Measurements from ENCODE around the gene RABGEF1.
A peak's percentile ranks its signal among the peaks of the same experiment; 100 is the strongest.
"Not testable (repeated sequence)": the region's sequence is repeated elsewhere in the genome, so short reads cannot be mapped to it uniquely, and the experiment has no call there.

RABGEF1 gene

GRCh38 chr7:66847523-66847855 is 107.0 kb downstream of the RABGEF1 start:
- not testable (repeated sequence) for DNase-seq

- DNase-seq = peak in 1 of 58 donors; percentile 1
Measured at GRCh38 chr7:66847879-66848790, 107.6 kb downstream of the RABGEF1 start.

- no peak for DNase-seq
Measured at GRCh38 chr7:66859339-66859738, 118.8 kb downstream of the RABGEF1 start.

GRCh38 chr7:66859794-66860645 is 119.5 kb downstream of the RABGEF1 start:
- peak in 1 of 58 donors; percentile 7 for DNase-seq

GRCh38 chr7:66860767-66861166 is 120.2 kb downstream of the RABGEF1 start:
- DNase-seq = no peak
